Left renal pelvis (tissue), 4 donors: ENCODE results near the gene COL16A1. TPM values are rescaled to one million over a fixed set of nuclear protein-coding genes. Genes with fewer than 3 reads are reported as not detected.

Experiments
- DNase-seq, 4 donors: peaks; one replicate each; pipeline ENCODE4 v3.0.0-alpha.2; 2013; ENCODE audit warnings: low read depth in 4 of 4, low spot score in 3 of 4
- polyA plus RNA-seq, 4 donors: library from polyadenylated mRNA; unstranded; fragments of 120-200 nt; gene quantifications; one replicate each; pipeline ENCODE4 v1.2.1, GENCODE V29; 2013; ENCODE audit not compliant: insufficient read length in 4 of 4

Gene COL16A1
- 100 to 1,000 TPM in 1 of 4 donors, 10 to 100 TPM in 3; 41.0 to 284 (median 54.4) TPM for polyA plus RNA-seq

DNA sequence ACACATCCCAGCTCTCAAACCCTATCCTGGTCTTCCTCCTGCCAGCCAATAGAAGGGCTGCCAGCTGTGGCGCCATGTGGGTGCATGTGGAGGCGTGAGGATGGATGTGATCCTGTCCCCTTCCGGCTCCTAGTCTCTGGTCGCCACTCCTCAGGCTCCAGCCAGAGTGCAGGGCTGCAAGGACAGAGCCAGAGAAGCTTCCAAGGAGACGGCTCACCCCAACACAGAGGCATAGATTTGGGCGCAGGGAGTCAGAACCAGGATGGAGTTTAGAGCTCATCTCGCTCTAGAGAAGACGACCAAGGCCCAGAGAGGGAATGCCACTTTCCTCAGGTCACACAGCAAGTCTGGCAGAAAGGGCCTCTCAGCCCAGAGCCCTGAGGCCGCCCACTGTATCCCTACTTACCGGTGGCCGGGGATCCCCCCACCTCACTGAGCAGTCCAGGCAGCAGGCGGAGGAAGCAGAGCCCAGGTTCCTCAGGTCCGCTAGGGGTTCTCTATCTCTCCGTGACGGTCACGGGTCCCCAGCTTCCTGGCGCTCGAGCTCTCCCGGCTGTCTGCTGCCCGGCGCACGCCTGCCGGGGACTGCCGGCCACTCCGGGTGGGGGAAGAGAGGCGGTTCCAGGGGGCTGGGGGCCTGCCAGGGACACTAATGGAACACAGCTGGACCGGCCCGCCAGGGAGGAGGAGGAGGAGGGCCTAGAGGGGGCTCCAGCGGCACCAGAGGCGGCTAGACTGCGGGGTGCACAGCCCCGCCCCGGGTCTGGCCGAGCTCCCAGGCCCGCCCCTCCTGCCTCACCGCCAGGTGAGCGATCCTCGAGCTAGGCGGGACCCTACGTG, at the start of gene COL16A1:
Gene COL16A1, minus strand, starts transcription at position 587 of the 840 bp plus-strand sequence. CDS start 1,824 bp downstream, outside the sequence.
- DNase-seq, result peak in 2 of 4 donors; percentile 64 to 67

DNA sequence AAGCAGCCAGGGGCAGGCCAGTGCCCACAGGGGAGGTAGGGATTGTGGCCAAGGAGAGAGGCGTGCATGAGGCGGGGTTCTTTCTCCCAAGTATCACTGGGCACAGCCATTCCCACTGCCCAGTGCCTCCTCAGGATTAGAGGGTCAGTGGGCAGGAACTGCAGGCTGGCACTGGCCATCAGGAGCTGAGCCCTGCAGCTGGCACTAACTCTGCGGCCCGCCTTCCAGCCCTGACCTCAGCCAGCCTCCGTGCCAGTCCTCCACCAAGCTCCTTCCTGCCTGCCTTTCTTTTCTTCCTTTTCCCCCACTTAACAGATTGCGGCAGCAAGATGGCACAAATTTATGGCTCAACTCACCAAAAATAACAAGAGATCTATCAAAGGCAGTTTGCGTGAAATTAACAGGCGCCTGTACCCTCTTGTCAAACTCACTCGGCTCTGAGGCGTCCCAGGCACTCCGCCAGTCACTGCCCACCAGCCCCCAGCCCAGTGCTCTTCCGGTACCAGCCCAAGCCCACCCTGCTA, 49.2 kb upstream of the COL16A1 start:
- DNase-seq, result no peak

DNA sequence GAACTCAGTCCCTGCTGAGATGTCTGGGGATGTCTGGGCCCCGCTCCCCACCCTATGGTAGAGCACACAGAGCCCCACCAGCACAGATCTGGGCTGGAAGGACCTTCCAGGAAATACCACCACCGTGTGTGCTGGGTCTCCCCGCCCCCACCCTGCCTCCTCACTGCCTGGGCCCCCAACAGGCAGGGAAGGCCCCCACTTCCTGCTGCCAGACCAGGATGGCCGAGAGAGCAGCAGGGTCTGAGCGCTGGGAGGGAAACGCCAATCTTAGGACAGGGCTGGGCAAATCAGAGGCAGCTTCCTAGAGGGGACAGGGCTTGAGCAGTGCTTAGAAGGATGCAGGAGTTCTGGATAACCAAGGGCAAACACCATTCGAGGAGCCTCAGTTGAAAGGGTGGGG, 48.4 kb upstream of the COL16A1 start:
- no peak for DNase-seq

DNA sequence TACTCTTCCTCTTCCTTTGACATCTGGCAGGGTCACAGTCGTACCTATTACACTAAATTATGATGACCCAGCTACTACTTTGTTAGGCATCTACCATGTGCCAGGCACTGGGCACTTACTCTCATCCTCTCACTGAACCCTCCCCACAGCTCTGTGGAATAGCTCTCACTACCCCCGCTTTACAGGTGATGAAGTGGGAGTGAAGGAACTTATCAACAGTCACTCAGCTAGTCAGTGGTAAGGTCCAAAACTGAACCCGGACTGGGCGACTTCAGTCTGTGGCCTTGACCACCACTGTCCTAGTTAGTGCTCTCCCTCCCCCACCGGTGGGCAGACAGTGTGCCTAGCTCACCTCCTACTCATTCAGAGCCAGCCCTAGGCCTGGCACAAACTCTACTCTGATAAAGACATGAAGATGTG, 48.0 kb upstream of the COL16A1 start:
- DNase-seq, result no peak

DNA sequence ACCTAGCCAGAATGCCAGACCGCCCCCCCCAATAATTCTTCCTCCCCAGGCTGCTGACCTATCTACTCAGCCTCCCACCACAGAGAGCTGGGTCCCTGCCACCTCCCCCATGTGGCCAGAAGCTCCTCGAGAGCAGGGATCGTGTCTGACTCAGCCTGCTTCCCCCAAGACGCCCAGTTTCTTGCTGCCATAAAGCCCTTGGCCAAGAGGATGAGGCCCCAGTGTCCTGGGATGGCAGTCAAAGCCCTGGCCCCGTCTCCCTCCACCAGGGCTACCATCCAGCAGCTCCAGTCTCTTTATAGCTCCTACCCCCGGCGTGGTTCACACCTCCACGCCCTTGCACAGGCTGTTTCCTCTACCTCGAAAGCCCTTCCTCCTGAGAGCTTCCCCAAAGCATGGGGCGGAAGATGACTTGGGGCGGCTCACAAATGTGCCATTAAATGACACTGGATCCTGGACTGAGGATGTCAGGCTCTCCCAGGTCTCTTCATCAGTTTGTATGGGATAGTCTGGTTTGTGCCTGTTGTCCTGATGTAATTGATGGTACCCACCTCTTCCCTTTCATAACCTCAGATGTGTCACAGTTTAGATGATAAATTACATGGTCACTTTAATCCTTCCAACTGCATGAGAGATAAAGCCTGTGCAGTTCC, 47.2 kb upstream of the COL16A1 start:
- no peak for DNase-seq

DNA sequence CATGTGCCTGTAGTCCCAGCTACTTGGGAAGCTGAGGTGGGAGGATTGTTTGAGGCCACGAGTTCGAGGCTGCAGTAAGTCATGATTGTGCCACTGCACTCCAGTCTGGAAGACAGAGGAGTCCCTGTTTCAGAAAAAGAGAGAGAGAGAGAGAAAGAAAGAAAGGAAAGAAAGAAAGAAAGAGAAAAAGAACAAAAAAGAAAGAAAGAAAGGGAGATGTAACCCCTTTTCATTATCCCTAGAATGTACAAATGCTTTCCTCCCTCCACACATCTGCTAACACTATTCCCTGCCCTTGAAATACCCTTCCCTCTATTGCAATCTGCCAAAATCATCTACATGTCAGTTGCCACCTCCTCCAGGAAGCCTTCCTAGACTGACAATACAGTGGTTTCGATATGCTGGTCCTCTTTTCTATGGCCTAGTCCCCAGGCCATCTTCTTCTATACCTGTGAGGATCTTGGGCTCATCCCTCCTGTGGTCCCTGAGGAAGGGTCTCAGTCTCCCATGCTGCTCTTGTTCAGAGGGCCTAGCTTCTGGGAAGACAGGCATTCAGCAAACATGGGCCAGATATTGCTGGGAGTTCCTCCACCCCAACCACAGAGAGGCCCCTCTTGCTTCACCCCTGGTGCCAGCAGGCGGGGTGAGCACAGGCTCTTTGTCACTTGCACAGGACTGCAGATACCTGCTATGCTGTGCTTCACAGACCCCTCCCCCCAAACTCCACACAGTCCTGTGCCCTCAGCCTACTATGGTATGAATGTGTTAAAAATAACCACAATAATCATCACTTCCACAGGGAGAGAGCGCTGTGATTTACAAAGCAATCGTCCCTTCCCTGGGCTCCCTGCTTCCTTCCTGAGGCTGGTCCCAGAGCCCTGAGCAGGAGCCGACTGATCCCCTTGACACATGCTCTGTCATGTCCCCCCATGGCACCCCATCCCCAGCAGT, 46.2 kb upstream of the COL16A1 start:
- DNase-seq, result no peak

DNA sequence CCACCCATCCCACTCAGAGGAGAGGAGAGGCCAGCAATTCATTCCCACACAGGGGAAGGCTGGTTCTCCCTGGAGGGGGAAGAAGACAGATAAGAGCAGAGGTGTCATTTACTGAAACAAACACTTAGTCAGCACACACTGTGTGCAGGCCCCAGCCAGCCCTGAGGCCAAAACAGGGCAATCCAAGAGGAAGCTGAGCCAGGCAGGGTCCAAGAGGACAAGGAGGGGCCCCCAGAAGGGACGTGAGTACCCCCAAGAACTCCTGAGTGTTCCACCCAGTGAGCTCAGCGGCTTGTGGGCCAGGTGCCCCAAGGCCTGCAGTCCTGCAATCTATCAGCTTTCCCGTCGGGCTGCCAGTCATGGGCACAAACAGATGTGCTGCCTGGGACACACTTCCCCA, 44.5 kb upstream of the COL16A1 start:
- DNase-seq, result no peak

DNA sequence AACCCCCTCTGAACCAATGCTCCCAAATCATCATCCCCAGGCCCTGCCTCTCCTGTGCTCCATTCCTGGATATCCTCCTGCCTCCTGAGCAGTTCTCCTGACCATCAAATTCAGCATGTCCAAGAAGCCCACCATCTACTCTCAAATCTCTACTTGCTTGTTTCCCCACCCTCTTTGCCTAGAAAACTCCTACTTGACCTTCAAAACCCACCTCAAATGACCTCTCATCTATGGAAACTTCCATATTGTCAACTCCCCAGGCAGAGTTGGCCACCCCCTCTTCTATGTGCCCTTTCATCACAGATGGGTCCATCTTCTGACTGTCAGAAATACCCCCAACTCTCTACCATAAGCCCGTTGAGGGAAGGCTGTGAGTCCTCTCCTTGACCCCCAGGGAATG, 43.5 kb upstream of the COL16A1 start:
- DNase-seq, result no peak

DNA sequence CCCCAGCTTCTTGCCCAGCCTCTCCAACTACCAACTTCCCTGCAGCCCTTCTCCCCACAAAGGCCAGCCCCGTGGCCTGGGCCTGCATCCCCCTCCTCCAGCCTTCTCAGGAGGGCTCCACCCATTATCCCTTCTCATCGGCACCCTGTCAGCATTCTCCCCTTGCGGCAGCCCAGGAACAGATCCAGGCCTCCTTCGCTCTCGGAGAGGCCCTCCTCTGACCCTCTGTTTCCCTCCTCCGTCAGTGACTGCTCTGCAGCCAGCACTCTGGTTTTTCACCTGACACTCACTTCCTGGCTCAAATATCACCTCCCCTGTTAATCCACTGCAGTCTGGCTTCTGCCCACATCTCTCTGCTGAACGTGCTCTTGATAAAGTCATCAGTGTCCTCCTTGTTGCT, 42.9 kb upstream of the COL16A1 start:
- DNase-seq, result no peak

DNA sequence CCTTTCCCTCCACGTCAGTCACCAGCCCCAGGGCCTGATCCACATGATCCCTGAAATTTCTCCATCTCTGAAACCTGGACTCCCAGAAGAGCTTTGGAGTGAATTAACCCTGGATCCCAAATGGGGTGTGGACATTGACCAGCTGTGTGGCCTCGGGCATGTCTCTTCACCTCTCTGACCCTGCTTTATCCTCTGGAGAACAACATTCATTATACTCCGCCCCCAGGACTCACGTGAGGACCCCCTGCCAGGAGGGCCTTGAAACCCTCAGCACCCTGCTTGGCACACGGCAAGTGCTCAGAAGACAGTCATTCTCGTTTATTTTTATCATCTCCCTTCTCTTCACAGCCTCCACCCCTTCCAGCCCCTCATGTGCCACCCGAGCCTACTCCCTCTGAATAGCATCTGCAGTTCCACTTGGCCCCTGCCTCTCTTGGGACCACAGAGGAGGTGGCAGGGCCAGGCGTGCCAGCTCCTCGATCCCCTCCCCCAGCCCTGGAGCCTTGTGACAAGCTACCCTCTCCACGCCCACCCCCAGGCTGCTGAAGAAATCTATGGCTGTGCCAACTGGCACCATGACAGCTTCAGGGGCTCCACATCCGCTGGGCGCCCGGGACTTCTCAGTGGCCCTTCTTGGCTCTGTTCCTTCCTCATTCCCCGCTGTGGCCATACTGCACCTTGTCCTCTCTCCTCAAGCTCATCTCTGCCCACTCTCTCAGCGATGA, 42.3 kb upstream of the COL16A1 start:
- no peak for DNase-seq

DNA sequence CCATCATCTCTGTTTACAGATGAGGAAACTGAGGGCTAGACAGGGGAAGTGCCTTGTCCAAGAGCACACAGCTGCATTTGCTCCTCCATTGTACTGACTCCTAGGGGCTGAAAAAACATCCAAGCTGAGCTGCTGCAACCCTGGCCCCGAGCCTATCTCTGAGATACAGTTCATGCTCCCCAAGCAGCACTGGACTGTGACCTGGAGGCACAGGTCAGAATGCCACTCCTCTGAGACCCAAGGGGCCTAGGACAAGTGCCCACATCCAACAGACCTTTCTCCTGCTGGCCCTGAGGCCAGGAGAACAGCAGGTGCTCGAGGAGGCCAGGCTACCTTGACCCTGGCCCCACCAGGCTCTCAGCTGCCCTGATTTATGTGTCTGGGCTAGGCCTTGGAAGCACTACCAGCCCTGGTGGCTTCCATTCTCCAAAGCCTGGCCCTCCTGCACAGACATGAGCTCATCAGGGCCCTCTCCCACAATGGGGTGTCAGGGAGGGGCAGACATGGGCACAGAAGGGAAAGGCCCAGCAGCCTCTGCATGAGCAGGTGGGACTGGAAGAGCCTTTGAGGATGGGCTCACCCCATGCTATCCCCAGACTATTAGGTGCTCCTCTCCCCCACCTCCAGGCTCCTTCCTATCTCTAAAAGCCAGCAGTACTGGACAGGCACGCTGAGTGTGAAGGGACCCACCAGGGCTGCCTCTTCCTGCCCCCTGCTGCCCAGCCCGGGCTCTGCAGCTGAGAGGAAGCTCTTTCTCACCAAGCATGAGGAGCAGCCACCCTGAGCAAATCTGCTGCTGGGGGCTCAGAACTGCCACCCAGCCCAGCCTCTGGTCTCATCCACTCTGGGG, 41.5 kb upstream of the COL16A1 start:
- no peak for DNase-seq

DNA sequence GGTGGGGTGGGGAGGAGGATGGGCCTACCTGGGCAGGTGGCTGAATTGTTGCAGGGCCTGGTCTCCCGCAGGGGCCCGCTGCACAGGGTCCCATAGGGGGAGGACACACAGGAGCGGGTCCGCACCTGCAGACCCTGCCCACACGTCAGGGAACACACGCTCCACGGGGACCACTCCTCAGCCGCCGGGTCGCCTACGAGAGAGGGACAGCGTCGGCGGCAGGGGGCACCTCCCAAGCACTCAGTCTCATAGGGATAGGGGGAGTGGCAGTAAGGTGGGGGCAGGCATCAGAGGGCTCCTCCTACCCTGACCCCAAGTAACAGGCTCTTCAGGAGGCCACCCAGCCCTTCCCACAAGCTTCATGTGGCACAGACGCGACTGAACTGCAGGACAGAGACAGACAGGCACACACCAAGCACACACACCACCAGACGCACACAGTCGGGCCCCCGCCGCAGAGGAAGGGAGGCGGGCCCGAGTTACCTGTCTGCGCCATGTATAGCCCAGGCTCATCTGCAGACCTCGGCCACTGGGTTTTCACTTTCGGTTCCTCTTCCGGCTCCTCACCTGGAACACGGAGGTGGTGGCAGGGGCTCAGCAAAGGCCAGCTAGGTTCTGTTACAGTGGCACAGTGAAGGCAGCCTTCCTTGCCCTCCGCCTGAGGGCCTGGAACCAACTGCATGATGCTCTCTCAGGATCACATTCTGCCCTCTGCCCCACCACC, 40.5 kb upstream of the COL16A1 start:
- DNase-seq, result no peak

DNA sequence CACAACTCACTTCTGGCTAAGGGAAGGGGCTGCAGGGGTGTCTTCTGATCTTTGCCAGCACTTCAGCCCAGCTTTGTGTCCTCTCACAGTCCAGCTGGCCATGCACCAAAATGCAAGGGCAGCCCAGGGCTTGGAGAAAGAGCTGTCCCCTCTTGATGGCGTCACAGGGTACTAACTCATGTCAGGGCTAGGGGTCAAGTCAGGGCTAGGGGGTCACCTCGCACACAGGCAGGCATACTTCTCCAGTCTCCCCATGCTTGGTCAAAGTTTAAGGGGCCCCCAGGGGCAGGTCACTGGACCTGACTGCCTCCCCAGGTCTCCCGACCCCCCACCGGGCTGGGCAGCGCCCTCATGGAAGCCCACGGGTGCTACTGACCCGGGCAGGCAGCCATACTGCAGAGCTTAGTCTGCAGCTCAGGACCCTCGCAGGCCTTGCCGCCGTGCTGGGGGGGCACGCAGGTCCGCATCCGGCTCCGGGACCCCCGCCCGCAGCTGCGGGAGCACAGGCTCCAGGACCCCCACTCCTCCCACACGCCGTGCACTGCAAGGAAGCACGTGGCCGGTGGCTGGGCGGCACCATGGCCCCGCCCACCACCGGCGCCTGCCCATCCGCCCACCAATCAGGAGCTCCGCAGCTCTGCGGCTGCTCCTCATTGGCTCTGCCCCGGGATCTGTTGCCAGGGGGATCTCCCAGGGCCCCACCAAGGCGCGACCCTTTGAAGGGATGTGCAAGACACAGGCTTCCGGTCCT, 38.8 kb upstream of the COL16A1 start:
- DNase-seq, result no peak

DNA sequence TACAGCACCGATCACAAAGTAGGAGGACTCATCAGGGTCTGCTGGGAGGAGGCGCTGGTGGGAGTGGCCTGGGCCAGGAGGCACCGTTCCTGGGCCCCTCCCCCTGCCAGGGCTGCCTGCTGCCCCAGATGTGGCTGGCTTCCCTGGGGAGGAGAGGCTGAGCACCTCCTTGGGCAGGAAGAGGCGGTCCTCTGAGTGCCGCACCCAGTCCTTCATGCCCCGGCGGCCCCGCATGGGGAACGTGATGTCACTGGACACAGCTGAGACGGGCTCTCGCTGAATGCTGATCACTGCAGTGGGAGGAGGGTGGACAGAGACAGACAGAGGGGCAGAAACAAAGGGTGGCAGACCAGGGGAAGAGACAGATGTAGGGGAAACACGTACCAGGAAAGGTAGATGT, 35.5 kb upstream of the COL16A1 start:
- DNase-seq, result no peak

DNA sequence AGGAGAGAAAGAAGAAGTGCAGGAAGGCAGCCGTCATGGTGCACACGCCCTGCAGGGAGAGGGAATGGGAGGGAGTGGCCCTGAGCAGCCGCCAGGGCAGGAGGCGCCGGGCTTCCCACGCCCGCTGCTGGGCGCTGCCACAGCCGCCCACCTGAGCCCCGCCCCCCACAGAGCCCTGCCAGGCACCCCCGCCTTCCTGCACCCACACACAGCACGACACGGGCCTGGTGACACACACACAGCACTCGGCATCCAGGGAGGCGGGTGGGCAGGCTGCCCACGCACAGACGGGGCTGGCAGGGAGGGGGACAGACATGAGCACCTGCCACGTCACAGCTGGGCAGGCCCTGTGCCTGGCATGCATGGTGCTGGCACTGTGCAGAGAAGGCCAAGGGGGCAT, 32.9 kb upstream of the COL16A1 start:
- DNase-seq, result no peak

DNA sequence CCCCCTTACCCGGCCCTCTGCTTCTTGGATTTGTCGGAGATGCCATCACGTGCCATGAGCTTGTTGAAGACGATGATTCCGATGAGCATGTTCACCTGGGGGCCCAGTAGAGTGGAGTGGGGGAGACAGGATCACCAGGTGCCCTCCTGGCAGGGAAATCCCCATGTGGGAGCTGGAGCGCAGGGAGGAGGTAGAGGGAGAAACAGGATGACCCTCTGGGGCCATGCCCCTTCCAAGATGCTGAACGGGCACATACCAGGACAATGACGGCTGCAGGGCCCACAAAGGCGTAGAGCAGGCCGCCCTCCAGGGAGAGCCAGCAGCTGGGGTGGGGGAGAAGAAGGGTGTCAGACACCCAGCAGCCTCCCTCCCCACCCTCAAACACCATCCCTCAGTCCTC, 31.8 kb upstream of the COL16A1 start:
- no peak for DNase-seq

DNA sequence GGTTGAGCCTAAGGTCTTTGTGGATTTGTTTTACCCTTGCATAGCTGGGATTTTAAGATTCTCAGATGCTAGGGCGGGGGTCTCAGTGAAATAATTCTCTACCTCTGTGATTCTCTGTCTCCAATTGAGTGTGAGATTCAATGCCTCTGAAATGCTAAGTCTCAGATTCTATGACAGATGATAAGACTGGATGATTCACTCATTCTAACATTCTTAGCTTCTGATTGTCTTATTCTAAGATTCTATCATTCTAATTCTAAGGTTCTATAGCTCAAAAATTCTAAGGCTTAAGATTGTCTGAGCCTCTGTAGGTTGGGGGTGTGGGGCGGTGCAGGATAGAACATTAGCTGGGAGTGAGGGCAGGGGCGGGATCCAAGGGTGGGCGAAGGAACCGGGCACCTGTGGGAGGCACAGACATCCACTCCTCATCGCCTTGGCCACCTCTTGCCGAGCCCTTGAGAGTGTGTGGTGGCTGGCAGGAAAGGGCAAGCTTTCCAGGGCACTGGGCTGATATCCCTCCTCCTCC, 30.8 kb upstream of the COL16A1 start:
- no peak for DNase-seq
